WTC11 (cell line): Measurements from ENCODE around the gene ARHGAP30. TPM values are rescaled to one million over a fixed set of nuclear protein-coding genes. Genes with fewer than 3 reads are reported as not detected.

Source experiments
- FOXP1 ChIP-seq: sonication (generic); formaldehyde crosslinking; IDR thresholded peaks from 2 replicates; pipeline ENCODE4 v1.8.0; 2022; ENCODE audit warnings: missing genetic modification reagents, mild to moderate bottlenecking, moderate library complexity, borderline replicate concordance
- GTF2I ChIP-seq: fragments of 250-450 bp; sonication (Bioruptor Pico); conservative IDR thresholded peaks from 2 replicates; pipeline ENCODE4 v1.4.0; 2021; ENCODE audit warnings: mild to moderate bottlenecking
- JAZF1 ChIP-seq: fragments of 250-450 bp; sonication (Bioruptor Pico); IDR thresholded peaks from 2 replicates; pipeline ENCODE4 v1.9.0; 2021; ENCODE audit warnings: moderate library complexity, mild to moderate bottlenecking, inconsistent platforms
- MAX ChIP-seq: sonication (generic); formaldehyde crosslinking; IDR thresholded peaks from 2 replicates; pipeline ENCODE4 v1.8.0; 2022; ENCODE audit warnings: mild to moderate bottlenecking, missing genetic modification reagents
- MLX ChIP-seq: sonication (generic); formaldehyde crosslinking; IDR thresholded peaks from 2 replicates; pipeline ENCODE4 v1.8.1; 2023; ENCODE audit warnings: mild to moderate bottlenecking, missing genetic modification reagents, moderate library complexity
- MYBL2 ChIP-seq: sonication (generic); formaldehyde crosslinking; IDR thresholded peaks from 2 replicates; pipeline ENCODE4 v1.8.1; 2023; ENCODE audit warnings: mild to moderate bottlenecking, moderate library complexity, missing genetic modification reagents
- NFYB ChIP-seq: sonication (generic); formaldehyde crosslinking; conservative IDR thresholded peaks from 2 replicates; pipeline ENCODE4 v1.8.0; 2022; ENCODE audit warnings: low read depth, missing genetic modification reagents
- NR1H2 ChIP-seq: sonication (generic); formaldehyde crosslinking; IDR thresholded peaks from 2 replicates; pipeline ENCODE4 v1.9.0; 2021; ENCODE audit warnings: mild to moderate bottlenecking, moderate library complexity, missing genetic modification reagents
- NR2C2 ChIP-seq: sonication (generic); formaldehyde crosslinking; IDR thresholded peaks from 2 replicates; pipeline ENCODE4 v1.8.0; 2022; ENCODE audit warnings: mild to moderate bottlenecking, missing genetic modification reagents
- OVOL2 ChIP-seq: fragments of 250-450 bp; sonication (Bioruptor Pico); IDR thresholded peaks from 2 replicates; pipeline ENCODE4 v1.9.0; 2021; ENCODE audit warnings: mild to moderate bottlenecking, borderline replicate concordance
- RELA ChIP-seq: sonication (generic); formaldehyde crosslinking; IDR thresholded peaks from 2 replicates; pipeline ENCODE4 v1.8.1; 2022; ENCODE audit warnings: missing genetic modification reagents, mild to moderate bottlenecking, borderline replicate concordance
- SOX15 ChIP-seq: fragments of 250-450 bp; sonication (Bioruptor Pico); IDR thresholded peaks from 2 replicates; pipeline ENCODE4 v1.9.0; 2021; ENCODE audit warnings: mild to moderate bottlenecking
- TP53 ChIP-seq: sonication (generic); formaldehyde crosslinking; IDR thresholded peaks from 2 replicates; pipeline ENCODE4 v1.8.1; 2023; ENCODE audit warnings: mild to moderate bottlenecking, missing genetic modification reagents
- USF1 ChIP-seq: sonication (generic); formaldehyde crosslinking; IDR thresholded peaks from 2 replicates; pipeline ENCODE4 v1.8.0; 2022; ENCODE audit warnings: mild to moderate bottlenecking, missing genetic modification reagents
- ZNF423 ChIP-seq: fragments of 250-450 bp; sonication (Bioruptor Pico); IDR thresholded peaks from 2 replicates; pipeline ENCODE4 v2.1.2; 2022; ENCODE audit warnings: mild to moderate bottlenecking, moderate library complexity
- ZNF671 ChIP-seq: fragments of 250-450 bp; sonication (Bioruptor Pico); IDR thresholded peaks from 2 replicates; pipeline ENCODE4 v1.8.0; 2021; ENCODE audit warnings: mild to moderate bottlenecking
- total RNA-seq: library from RNA; stranded (reverse); gene quantifications from 3 replicates; pipeline ENCODE4 v1.2.3, GENCODE V29; 2021
- TF ChIP-seq, protein P1 (sequence below): sonication (generic); formaldehyde crosslinking; IDR thresholded peaks from 2 replicates; pipeline ENCODE4 v1.8.0; 2023; ENCODE audit warnings: mild to moderate bottlenecking, missing genetic modification reagents
- TF ChIP-seq, protein P2 (sequence below): sonication (generic); formaldehyde crosslinking; IDR thresholded peaks from 2 replicates; pipeline ENCODE4 v1.8.1; 2023; ENCODE audit warnings: mild to moderate bottlenecking, missing genetic modification reagents
- TF ChIP-seq, protein P3 (sequence below): sonication (generic); formaldehyde crosslinking; IDR thresholded peaks from 2 replicates; pipeline ENCODE4 v1.8.1; 2022; ENCODE audit warnings: mild to moderate bottlenecking, missing genetic modification reagents, moderate library complexity, borderline replicate concordance
- TF ChIP-seq, protein P4 (sequence below): sonication (generic); formaldehyde crosslinking; IDR thresholded peaks from 2 replicates; pipeline ENCODE4 v1.8.1; 2023; ENCODE audit warnings: mild to moderate bottlenecking, missing genetic modification reagents, borderline replicate concordance
- TF ChIP-seq, protein P5 (sequence below): sonication (generic); formaldehyde crosslinking; IDR thresholded peaks from 2 replicates; pipeline ENCODE4 v1.8.1; 2023; ENCODE audit warnings: mild to moderate bottlenecking, missing genetic modification reagents, moderate library complexity
- TF ChIP-seq, protein P6 (sequence below): sonication (generic); formaldehyde crosslinking; IDR thresholded peaks from 2 replicates; pipeline ENCODE4 v1.8.1; 2022; ENCODE audit warnings: mild to moderate bottlenecking, moderate library complexity, missing genetic modification reagents
- TF ChIP-seq, protein P7 (sequence below): sonication (generic); formaldehyde crosslinking; IDR thresholded peaks from 2 replicates; pipeline ENCODE4 v1.8.0; 2022; ENCODE audit warnings: mild to moderate bottlenecking, missing genetic modification reagents

Gene ARHGAP30
- total RNA-seq, 1 experiment from 2014 or later = 0.52 TPM

- TF ChIP-seq, protein P1, sequence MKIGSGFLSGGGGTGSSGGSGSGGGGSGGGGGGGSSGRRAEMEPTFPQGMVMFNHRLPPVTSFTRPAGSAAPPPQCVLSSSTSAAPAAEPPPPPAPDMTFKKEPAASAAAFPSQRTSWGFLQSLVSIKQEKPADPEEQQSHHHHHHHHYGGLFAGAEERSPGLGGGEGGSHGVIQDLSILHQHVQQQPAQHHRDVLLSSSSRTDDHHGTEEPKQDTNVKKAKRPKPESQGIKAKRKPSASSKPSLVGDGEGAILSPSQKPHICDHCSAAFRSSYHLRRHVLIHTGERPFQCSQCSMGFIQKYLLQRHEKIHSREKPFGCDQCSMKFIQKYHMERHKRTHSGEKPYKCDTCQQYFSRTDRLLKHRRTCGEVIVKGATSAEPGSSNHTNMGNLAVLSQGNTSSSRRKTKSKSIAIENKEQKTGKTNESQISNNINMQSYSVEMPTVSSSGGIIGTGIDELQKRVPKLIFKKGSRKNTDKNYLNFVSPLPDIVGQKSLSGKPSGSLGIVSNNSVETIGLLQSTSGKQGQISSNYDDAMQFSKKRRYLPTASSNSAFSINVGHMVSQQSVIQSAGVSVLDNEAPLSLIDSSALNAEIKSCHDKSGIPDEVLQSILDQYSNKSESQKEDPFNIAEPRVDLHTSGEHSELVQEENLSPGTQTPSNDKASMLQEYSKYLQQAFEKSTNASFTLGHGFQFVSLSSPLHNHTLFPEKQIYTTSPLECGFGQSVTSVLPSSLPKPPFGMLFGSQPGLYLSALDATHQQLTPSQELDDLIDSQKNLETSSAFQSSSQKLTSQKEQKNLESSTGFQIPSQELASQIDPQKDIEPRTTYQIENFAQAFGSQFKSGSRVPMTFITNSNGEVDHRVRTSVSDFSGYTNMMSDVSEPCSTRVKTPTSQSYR (CRISPR knock-in tag) = 0 out of 2 replicates have a peak, but pooled peaks have one; percentile 41
- TF ChIP-seq MLX (CRISPR knock-in tag) (no peak; the same call in 1 of the 2 replicates), NR2C2 (CRISPR knock-in tag) (no peak), MYBL2 (peak; percentile 13; the same call in 1 of the 2 replicates), NR1H2 (CRISPR knock-in tag) (no peak), FOXP1 (no peak), GTF2I (CRISPR knock-in tag) (no peak), NFYB (CRISPR knock-in tag) (no peak), USF1 (peak; percentile 39; the same call in 1 of the 2 replicates), RELA (CRISPR knock-in tag) (no peak), TP53 (CRISPR knock-in tag) (no peak), OVOL2 (CRISPR knock-in tag) (no peak), SOX15 (CRISPR knock-in tag) (no peak), ZNF423 (CRISPR knock-in tag) (0 out of 2 replicates have a peak, but pooled peaks have one; percentile 9), MAX (peak; percentile 51; the same call in 1 of the 2 replicates), JAZF1 (CRISPR knock-in tag) (no peak), ZNF671 (CRISPR knock-in tag) (no peak)
- TF ChIP-seq, protein P2, sequence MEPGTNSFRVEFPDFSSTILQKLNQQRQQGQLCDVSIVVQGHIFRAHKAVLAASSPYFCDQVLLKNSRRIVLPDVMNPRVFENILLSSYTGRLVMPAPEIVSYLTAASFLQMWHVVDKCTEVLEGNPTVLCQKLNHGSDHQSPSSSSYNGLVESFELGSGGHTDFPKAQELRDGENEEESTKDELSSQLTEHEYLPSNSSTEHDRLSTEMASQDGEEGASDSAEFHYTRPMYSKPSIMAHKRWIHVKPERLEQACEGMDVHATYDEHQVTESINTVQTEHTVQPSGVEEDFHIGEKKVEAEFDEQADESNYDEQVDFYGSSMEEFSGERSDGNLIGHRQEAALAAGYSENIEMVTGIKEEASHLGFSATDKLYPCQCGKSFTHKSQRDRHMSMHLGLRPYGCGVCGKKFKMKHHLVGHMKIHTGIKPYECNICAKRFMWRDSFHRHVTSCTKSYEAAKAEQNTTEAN (CRISPR knock-in tag) = no peak
- TF ChIP-seq, protein P3, sequence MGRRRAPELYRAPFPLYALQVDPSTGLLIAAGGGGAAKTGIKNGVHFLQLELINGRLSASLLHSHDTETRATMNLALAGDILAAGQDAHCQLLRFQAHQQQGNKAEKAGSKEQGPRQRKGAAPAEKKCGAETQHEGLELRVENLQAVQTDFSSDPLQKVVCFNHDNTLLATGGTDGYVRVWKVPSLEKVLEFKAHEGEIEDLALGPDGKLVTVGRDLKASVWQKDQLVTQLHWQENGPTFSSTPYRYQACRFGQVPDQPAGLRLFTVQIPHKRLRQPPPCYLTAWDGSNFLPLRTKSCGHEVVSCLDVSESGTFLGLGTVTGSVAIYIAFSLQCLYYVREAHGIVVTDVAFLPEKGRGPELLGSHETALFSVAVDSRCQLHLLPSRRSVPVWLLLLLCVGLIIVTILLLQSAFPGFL (CRISPR knock-in tag) = no peak
- TF ChIP-seq, protein P4, sequence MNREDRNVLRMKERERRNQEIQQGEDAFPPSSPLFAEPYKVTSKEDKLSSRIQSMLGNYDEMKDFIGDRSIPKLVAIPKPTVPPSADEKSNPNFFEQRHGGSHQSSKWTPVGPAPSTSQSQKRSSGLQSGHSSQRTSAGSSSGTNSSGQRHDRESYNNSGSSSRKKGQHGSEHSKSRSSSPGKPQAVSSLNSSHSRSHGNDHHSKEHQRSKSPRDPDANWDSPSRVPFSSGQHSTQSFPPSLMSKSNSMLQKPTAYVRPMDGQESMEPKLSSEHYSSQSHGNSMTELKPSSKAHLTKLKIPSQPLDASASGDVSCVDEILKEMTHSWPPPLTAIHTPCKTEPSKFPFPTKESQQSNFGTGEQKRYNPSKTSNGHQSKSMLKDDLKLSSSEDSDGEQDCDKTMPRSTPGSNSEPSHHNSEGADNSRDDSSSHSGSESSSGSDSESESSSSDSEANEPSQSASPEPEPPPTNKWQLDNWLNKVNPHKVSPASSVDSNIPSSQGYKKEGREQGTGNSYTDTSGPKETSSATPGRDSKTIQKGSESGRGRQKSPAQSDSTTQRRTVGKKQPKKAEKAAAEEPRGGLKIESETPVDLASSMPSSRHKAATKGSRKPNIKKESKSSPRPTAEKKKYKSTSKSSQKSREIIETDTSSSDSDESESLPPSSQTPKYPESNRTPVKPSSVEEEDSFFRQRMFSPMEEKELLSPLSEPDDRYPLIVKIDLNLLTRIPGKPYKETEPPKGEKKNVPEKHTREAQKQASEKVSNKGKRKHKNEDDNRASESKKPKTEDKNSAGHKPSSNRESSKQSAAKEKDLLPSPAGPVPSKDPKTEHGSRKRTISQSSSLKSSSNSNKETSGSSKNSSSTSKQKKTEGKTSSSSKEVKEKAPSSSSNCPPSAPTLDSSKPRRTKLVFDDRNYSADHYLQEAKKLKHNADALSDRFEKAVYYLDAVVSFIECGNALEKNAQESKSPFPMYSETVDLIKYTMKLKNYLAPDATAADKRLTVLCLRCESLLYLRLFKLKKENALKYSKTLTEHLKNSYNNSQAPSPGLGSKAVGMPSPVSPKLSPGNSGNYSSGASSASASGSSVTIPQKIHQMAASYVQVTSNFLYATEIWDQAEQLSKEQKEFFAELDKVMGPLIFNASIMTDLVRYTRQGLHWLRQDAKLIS (CRISPR knock-in tag) = no peak
- TF ChIP-seq, protein P5, sequence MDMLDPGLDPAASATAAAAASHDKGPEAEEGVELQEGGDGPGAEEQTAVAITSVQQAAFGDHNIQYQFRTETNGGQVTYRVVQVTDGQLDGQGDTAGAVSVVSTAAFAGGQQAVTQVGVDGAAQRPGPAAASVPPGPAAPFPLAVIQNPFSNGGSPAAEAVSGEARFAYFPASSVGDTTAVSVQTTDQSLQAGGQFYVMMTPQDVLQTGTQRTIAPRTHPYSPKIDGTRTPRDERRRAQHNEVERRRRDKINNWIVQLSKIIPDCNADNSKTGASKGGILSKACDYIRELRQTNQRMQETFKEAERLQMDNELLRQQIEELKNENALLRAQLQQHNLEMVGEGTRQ (CRISPR knock-in tag) = 0 out of 2 replicates have a peak, but pooled peaks have one; percentile 8
- TF ChIP-seq, protein P6, sequence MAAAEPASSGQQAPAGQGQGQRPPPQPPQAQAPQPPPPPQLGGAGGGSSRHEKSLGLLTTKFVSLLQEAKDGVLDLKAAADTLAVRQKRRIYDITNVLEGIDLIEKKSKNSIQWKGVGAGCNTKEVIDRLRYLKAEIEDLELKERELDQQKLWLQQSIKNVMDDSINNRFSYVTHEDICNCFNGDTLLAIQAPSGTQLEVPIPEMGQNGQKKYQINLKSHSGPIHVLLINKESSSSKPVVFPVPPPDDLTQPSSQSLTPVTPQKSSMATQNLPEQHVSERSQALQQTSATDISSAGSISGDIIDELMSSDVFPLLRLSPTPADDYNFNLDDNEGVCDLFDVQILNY (CRISPR knock-in tag) = no peak; the same call in 1 of the 2 replicates
- TF ChIP-seq, protein P7, sequence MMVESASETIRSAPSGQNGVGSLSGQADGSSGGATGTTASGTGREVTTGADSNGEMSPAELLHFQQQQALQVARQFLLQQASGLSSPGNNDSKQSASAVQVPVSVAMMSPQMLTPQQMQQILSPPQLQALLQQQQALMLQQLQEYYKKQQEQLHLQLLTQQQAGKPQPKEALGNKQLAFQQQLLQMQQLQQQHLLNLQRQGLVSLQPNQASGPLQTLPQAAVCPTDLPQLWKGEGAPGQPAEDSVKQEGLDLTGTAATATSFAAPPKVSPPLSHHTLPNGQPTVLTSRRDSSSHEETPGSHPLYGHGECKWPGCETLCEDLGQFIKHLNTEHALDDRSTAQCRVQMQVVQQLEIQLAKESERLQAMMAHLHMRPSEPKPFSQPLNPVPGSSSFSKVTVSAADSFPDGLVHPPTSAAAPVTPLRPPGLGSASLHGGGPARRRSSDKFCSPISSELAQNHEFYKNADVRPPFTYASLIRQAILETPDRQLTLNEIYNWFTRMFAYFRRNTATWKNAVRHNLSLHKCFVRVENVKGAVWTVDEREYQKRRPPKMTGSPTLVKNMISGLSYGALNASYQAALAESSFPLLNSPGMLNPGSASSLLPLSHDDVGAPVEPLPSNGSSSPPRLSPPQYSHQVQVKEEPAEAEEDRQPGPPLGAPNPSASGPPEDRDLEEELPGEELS = 0 out of 2 replicates have a peak, but pooled peaks have one; percentile 23
These were observed 28.7 kb upstream of the ARHGAP30 start, which contains the start of gene KLHDC9 (continued) for GRCh38 chr1:161098210-161099068.
